PC-3 (cell line): ENCODE results near the gene ITPR3.

Source experiments
- CTCF ChIP-seq: fragments of 300-600 bp; sonication (generic); conservative IDR thresholded peaks from 2 replicates; pipeline ENCODE4 v1.5.1; 2017; ENCODE audit warnings: antibody characterized with exemption, low read depth, mild to moderate bottlenecking, low read length
- EZH2phosphoT487 ChIP-seq: fragments of 300-600 bp; sonication (generic); IDR thresholded peaks from 2 replicates; pipeline ENCODE4 v1.6.1; 2018; ENCODE audit warnings: mild to moderate bottlenecking, antibody characterized with exemption, low read length, borderline replicate concordance

- TF ChIP-seq EZH2phosphoT487: no peak
- no peak for TF ChIP-seq CTCF
Observed at GRCh38 chr6:33668328-33668727, 47.2 kb downstream of the ITPR3 start.
